GM18861 (cell line): ENCODE results near the gene CAMSAP3.

ENCODE experiments used
- ATAC-seq: cut with Tn5 transposase; IDR thresholded peaks from one replicate; pipeline ENCODE4 v1.9.1; 2021; ENCODE audit not compliant: unreplicated experiment

Gene CAMSAP3

DNA sequence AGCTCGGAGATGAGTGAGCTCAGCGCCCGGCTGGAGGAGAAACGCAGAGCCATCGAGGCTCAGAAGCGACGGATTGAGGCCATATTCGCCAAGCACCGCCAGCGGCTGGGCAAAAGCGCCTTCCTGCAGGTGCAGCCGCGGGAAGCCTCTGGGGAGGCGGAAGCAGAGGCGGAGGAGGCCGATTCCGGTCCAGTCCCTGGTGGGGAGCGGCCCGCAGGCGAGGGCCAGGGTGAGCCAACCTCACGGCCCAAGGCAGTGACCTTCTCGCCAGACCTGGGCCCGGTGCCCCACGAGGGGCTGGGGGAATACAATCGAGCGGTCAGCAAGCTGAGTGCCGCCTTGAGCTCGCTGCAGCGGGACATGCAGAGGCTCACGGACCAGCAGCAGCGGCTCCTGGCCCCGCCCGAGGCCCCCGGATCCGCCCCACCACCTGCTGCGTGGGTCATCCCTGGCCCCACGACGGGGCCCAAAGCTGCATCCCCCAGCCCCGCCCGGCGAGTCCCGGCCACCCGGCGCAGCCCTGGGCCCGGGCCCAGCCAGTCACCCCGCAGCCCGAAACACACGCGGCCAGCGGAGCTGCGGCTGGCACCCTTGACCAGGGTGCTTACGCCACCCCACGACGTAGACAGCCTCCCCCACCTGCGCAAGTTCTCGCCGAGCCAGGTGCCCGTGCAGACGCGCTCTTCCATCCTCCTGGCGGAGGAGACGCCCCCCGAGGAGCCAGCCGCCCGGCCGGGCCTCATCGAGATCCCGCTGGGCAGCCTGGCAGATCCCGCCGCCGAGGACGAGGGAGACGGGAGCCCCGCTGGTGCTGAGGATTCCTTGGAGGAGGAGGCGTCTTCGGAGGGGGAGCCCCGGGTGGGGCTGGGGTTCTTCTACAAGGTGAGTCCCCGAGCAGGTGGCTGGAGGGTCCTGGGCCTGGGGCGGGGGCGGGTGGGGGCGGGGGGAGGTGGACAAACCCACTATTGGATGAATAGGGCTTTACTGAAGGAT, 16.9 kb downstream of the CAMSAP3 start:
- ATAC-seq: no peak

DNA sequence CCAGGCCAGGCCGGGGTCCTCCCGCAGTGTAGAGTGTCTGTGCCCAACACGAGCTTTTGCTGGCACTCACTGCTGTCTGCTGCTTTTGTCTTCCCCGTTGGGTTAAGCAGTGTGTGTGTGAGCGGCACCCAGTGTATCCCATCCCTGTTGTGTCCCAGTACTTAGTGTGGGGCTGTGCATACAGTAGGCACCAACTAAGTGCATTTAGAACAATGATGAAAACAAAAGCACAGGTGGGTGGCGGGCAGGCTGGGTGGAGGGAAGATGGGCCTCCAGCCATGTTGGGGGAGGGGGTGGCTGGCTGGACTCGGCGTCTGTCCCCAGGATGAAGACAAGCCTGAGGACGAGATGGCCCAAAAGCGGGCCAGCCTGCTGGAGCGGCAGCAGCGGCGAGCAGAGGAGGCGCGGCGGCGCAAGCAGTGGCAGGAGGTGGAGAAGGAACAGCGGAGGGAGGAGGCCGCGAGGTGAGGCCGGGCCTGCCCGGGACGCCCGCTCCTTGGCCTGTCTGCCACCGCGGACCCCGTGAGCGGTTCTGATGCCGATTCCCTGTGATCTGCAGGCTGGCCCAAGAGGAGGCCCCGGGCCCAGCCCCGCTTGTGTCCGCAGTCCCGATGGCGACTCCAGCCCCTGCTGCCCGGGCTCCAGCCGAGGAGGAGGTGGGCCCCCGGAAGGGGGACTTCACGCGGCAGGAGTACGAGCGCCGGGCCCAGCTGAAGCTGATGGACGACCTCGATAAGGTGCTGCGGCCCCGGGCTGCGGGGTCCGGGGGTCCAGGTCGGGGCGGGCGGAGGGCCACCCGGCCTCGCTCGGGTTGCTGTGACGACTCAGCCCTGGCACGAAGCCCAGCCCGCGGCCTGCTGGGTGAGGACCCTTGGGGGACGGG, 19.4 kb downstream of the CAMSAP3 start:
- ATAC-seq: no peak

DNA sequence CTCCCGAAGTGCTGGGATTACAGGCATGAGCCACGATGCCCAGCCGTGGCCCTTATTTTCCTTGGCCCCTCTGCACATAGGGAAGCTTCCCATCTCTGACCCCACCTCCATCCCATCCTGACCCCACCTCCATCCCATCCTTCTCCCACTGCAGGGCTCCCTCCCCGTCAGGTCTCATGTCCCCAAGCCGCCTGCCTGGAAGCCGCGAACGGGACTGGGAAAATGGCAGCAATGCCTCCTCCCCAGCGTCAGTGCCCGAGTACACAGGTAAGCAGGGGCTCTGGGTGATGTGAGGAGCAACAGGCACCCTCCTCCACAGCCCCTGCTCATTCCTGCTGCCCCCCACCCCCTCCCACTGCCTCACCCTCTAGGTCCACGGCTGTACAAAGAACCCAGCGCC, 21.5 kb downstream of the CAMSAP3 start:
- no peak for ATAC-seq

DNA sequence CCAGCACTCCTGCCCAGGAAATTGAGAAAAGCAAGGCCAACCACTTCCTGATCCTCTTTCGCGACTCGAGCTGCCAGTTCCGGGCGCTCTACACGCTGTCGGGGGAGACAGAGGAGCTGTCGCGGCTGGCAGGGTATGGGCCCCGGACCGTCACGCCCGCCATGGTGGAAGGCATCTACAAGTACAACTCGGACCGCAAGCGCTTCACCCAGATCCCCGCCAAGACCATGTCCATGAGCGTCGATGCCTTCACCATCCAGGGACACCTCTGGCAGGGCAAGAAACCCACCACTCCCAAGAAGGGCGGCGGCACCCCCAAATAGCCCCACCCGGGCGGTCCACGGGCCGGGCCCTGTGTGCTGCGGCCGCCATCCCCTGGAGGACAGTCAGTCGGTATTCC, 22.1 kb downstream of the CAMSAP3 start:
- ATAC-seq: no peak

DNA sequence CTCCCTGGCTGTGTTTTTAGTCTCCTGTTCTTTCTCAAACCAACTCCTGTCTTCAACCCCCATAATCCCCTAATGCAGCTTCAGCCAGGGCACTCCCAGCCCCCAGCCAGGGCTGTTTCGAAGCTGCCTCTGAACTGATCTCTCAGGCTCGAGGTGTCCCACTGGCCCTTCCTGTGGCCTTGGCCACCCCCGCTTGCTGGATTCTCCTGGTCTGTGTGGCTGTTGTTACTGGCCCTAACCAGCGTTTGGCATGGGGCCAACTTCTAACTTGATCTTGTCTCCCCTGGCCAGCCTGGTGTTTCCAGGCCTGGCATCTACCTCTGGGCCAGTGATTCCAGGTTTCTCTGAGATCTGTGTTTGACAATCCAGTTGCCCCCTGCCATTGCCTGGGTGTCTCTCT, 22.7 kb downstream of the CAMSAP3 start:
- no peak for ATAC-seq

DNA sequence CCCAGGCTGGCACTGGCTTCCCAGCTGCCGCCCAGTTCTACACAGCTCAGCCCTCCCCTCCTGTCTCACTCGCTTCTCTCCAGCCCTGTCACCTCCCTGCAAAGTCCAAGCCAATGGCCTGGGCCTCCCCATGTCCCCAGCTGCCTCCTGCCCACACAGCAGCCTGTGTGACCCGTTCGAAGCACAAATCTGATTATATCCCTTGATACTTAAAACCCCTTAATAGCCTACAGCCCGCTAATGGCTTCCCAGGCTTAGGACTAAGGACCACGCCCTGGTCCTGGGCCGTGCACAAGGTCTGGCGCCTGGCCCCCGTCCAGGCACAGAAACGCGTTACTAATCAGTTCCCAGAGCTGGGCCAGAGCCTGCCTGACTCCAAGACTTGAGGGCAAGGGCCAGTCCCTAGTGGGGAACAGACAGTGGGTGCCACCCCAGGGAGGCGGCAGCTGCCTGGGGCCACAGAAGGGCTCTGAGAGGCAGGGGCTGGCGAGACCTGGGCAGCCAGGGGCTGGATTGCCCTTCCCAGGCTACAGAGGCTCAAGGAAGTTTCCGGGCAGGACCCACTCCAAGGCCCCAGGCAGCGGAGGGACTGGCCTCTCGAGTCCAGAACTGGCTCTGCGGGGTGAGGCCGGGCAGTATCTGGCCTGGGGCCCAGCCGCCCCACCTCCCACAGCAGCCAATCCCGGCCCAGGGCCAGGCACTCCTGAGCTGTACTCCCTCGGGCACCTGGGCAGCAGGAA, 23.3 kb downstream of the CAMSAP3 start:
- no peak for ATAC-seq

DNA sequence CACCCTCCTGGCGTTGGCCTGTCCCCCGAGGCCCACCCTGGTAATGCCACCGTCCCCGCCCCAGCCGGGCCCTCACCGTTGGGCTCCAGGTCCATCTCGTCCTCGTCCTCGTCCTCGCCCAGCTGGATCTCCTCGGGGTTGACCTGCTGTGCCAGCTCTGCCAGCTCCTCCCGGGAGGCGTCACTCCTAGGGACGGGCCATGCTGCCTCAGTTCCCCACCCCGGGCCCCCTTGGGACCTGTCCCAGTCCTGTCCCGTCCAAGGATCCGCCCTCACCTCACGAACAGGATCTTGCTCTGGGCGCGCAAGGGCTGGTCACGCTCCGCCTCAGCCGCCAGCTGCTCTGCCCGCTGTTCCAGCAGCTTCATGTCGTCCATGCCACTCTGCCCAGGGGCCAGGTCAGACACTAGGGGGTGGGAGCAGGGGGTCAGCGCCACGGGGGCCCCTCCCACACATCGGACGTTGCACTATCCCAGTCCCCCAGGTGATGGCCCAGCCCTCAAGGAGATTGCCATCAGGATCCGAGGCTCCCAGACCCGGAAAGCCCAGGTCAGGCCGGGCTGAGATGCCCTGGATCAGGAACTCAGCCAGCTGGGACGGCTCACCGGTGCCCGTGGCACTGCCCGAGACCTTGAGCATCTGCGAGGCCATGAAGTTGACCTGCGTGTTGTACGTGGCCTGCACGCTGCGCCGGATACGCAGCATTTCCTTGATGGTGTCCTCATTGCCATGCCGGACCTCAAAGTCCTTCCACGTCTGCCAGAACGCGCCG, 24.2 kb downstream of the CAMSAP3 start:
- no peak for ATAC-seq

DNA sequence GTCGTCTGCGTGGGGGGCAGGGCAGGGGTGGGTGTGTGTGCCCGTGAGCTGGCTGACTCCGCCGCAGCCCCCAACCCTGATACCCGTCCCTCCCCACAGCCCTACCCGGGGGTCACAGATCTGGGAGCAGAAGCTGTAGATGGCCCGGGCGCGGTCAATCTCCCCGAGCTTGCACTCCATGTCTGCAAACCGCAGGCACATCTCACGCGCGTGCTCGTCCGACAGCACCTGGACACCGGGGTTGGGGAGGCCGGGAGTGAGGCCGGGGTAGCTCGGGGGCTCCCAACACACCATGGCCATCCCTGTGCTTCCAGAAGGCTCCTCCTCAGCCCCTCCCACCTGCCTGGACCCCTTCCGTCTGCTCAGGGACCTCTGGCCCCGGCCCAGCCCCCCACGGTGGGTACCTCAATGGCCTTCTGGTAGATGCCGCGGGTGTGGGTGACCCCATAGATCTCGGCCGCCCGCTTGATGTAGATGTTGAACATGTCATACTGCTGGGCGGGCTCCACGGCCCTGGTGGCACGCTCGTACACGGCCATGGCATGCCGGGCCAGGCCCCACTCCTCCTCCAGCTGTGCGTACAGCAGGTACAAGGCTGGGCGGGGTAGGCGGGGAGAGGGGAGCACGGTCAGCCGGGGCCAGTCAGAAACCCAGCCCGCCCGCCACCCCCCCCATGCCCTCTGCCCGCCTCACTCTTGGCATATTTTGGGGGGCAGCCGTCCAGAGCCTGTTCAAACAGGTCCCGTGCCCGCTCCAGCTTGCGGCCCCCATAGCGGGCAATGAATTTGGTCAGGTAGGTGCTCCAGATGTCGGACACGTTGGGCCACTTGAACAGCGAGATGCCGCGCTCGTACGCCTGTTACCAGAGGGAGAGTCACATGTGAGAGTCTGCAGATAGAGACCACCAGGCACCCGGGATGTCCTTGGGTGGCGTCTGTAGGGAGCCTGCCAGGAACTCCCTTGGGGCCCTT, 25.1 kb downstream of the CAMSAP3 start:
- no peak for ATAC-seq

DNA sequence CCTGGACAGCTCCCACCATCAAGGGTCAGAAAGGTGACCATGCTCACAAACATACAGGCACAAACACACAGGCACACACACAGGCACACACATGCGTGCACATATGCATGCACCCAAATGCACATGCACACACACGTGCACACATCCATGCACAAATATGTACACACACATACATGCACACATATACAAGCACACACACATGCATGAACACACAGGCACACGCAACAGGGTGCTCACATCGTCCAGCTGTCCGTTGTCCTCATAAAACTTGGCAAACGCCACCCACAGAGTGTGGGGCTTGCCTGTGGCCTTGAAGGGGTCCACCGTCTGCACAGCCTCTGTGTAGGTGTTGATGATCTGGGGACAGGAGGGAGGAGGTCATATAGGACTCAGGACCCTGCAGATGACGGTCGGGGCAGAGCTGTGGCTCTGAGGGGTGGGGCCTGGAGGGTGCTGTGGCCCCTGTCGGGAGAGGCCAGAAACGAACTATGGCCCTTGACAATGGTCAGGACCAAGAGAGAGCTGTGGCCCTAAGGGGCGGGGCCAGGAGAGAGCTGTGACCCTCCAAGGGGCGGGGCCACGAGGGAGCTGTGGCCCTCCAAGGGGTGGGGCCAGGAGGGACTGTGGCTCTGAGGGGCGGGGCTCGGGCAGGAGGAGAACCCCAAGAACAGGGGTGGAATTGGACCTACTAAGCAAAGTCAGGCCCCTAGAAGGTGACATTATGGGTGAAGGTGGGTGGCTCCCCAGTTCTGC, 27.4 kb downstream of the CAMSAP3 start:
- no peak for ATAC-seq

DNA sequence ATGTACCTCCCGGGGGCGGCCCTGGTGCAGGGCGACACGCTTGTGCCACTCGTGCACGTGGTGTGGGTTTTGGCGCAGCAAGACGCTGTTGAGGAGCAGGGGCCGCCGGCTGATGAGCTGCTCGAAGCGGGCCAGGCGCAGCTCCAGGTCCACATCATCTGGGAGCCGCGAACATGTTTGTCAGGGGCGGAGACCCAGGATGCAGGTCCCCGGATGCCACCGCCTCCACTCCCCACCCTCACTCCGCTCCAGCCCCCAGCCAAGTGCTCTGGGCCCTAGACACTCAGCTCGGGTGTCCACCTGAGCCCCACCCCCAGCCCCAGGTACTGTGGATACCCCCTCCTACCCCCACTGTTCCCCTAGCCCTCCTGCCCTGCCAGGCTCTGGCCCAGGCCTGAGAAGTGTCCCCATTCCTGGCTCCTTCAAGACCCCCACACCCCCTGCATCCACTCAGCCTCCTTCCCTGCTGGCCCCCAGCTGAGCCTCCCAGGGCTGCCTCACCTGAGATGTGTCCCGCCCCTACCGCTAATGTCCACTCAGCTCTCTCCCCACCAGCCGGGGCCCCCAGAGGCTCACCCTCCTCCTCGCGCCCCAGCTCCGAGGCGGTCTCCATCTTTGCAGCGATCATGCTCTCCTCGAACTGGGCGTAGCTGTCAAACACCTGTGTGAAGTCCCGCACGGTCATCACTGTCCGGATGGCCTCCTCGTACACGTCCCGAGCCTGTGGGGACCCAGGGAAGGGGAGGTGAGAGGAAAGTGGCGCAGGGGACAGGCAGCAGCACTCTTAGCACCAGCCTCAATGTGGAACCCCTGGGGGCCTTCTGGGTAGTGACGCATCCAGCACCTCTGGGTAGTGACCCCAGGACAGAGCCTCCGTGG, 28.3 kb downstream of the CAMSAP3 start:
- no peak for ATAC-seq

DNA sequence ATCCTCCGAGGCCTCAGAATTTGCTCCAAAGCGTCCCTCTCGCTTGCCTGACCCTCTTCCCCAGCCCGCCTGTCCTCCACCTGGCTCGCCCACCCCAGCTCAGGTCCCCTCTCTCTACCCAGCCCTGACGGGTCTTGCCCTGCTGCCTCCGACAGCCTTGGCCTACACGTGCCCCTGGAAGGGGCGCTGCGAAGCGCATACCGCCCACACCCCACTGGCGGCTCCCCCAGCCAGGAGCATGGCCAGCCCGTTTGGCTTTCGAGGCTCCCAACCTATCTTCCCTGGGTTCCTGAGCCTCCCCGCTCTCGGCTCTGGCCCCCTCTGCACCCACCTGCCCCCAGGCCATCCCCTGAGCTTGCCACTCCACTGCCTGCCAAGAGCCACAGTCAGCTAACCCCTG, 29.1 kb downstream of the CAMSAP3 start:
- ATAC-seq: no peak

DNA sequence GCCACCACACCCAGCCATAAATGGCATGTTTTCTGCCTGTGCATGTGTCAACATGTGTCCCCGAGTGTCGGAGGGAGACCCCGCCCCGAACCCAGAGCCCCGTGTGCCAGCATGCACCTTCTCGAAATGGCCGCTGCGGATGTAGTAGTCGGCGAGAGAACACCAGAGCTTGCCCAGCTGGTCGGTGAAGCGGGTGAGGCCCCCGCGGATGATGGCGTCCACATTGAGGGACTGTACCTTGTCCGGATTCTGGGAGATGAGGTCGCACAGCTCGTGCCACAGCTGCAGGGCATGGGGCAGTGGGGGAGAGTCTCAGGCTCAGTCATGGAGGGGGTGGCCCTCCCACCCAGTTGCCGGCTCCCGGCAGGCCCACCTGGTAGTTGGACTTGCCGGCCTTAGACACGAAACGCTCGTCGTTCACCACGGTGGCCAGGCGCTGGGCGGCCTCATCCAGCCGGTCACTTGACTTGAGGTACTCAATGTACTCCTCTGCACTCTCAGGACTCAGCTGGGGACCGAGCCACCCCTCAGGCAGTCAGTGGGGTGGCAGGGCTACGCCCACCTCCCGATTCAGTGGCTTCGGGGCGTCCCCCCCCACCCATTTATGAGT, 30.2 kb downstream of the CAMSAP3 start:
- ATAC-seq: no peak

DNA sequence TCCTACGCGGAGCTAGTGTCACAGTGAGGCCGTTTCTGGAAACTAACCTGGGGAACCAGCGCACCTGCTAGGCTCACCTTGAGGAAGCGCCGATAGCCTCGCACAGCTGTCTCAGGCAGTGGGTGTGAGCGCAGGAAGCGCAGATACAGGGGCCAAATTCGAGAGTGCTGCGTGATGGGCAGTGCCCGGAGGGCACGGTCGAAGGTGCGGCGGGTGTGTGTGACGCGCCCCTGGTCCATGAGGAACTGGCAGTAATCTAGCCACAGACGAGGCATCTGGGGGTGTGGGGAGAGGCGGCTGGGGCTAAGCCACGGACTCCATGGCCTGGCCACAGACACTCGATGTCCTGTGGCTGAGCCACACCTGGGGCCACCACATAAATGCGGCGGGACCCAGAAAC, 31.5 kb downstream of the CAMSAP3 start:
- ATAC-seq: no peak

DNA sequence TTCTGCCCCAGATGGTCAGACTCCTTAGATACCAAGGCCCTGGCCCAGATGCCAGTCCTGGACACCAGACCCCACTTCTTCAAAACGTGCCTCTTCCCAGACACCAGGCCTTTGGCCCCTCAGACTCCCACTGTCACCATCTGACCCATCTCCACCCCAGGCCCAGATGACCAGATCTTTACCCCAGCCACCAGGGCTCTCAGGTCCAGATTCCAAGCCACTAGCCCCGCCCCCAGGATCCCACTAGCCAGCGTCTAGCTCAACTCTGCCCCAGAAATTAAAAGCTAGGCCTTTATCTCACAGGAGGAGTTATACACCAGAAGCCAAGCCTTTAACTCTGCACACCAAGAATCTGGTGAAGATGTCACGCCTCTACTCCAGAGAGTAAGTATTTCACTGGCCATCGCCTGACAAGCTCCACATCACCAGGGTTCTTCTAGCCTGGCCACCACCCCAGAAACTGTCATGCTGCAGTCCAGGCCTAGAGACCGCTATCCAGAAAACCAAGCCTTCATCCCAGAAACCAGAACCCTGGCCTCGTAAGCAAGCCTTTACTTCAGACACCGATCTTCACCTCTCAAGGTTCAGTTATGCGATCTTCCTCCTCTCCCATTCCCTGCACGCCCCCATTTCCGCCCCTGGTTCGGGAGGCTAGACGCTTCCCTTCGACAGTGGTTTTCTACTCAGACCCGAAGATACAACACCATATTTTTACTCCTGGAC, 33.1 kb downstream of the CAMSAP3 start:
- ATAC-seq: no peak

DNA sequence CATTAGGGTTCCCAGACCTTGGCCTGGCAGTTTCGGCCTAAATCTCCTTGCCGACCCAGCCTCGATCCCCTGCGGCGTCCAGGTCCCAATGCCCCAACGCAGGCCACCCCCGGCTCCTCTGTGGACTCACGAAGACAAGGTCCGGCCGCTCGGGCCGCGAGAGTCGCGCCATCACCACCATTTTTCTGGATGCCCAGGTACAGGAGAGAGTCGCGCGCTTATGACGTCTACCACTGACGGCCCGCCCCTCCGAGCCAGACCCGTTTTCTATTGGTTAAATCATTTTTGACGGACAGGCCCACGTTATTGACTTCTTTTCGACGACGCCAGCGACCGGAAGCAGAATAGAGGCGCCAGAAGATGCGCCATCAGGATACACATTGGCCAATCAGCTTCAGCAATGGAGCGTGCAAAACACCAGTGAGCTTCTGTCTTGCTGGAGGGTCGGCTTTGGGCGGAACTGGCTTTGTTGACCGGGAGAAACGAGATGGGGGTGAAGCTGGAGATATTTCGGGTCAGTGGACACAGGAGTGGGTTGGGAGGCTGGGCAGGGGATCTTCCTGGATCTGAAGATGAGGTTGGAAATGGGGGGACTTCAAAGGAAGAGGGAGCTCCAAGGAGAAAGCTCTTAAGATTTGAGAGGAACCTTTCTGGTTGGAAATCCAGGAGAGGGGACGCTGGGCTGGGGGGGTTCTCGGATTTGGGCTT, 33.8 kb downstream of the CAMSAP3 start, which contains the start of the genes PET100 and XAB2:
Gene PET100 (plus strand): TSS at position 447 of the 708 bp plus-strand sequence. CDS start 41 bp downstream, at position 488.
Gene XAB2 (minus strand): TSS at position 199 of the 708 bp plus-strand sequence. CDS start 18 bp downstream, at position 181.
- ATAC-seq: peak; percentile 87

DNA sequence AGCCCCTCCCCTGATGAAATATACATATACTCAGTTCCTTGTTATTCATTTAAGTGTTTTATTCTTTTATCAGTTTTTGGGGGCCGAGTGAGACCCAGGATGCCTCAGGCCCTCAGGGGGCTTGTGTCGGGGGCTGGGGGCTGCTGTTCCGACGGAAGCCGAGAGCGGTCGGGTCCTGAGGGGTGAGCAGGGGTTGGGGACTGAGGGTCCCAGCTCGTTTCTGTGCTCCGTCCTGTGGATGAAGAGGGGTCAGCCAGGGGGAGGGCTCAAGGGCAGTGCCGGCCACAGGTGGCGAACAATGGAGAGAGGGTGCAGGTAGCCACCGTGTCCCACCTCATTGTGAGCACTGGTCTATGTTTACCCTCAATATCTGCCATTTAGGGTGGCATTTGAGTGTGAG, 35.9 kb downstream of the CAMSAP3 start:
- ATAC-seq: no peak
